GM19023 (cell line): ENCODE data around the gene PRDM15.

ENCODE experiments used
- ATAC-seq: cut with Tn5 transposase; IDR thresholded peaks from one replicate; pipeline ENCODE4 v1.9.1; 2021; ENCODE audit warnings: mild to moderate bottlenecking, moderate library complexity; ENCODE audit not compliant: unreplicated experiment

PRDM15 gene

GRCh38 chr21:41766883-41767605 is 112.1 kb downstream of the PRDM15 start, which contains the start of gene RIPK4:
Gene RIPK4 (minus strand): TSS chr21:41767052. CDS start chr21:41767041, 11 bp downstream.
- ATAC-seq: peak; percentile 57

GRCh38 chr21:41765973-41766882 is 112.9 kb downstream of the PRDM15 start:
- ATAC-seq: no peak

GRCh38 chr21:41765420-41765821 is 113.7 kb downstream of the PRDM15 start:
- no peak for ATAC-seq

DNA sequence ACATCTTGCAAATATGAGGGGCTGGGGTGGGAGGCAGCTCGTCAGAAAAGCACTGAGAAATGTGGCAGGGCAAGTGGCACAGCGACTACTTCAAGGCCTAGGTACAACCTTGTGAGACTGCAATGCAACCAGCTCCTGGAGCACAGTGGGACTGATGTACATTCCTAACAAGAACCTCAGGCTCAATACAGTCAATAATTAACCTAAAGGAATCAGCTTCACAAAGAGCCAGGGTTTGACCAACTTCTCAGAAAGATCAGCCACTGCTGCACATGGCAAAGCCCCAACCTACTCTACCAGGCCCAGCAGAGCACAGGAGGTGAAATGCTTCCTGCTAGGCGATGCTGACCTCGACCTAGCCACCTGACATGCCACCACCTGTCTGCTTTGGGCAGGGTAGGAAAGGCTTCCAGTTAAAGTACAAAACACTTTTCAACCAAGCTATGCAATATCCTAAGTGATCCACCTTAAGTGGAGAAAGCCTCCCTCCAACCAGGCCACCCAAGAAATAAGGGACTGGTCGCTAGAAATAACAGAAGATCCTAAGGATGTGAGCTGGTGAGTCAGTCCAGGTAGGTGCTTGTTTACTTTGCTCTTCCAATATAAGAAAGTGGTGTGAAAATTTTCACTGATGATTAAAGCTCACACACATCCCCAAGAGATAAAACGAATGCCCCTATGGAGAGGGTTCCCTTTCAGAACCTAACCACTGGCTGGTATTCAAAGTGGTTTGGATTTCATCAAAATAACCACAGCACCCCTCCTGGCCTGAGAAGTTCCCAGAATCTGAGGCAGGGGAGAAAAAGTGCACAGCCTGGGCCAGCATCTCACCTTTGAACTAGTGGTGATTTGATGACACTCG is 114.4 kb downstream of the PRDM15 start:
- no peak for ATAC-seq

- no peak for ATAC-seq
Measured at GRCh38 chr21:41763996-41764395, 115.1 kb downstream of the PRDM15 start.

DNA sequence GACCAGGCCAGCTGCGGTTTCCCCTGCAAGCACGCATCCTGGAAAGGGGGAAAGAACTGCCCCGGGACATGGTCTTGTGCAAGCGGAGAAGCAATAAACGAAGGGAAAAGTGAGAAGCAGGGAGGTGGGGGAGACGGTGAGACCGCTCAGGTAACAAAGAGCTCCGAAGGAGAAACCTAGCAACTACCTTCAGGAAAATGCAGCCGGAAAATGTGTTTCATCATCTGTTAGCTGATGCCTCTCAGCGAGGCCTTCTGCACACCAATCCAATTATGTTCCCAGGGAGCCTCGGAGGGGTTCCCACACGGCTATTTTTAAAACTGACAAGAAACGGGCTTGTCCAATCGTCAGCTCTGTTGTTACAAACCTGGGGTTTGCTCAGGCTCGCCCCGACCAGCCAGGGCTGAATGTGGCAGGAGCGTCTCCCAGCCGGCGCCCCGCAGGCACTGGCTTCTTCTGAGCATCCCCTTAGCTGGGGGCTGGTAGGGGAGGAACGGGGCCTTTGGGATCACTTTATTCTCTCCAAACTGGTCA is 115.7 kb downstream of the PRDM15 start:
- ATAC-seq: no peak

GRCh38 chr21:41762753-41763152 is 116.4 kb downstream of the PRDM15 start:
- no peak for ATAC-seq

DNA sequence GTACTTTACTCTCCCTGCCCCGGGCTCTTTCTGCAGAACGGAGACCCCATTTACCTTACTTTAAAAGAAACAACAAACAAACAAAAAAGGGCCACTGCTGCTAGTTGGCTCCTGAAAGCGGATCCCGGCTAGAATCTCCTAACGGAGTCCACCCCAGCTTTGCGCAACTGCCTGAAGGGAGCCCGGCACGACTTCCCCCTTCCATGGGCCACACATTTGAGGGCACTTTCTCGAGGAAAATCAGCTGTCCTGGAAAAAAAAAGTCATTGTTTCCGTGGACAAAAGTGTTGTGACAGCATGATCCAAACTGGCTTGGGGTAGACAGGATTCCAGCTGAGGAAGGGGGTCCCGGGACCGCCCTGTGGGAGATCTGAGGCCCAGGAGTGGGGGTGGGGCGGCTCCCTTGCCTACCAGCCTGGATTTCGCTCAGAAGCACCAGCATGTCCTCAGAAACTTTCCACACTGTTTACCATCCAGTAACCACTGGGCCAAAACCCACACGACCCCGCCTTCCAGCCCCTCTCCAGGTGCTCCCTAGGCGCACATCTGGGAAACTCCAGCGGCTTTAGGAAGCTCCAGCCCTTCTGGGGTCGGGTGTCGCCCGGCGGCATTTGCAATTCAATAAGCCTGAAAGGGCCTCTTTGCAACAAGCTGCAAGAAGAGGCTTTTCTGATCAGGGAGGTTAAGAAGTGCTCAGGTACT is 117.1 kb downstream of the PRDM15 start:
- ATAC-seq: no peak

GRCh38 chr21:41761211-41761933 is 117.8 kb downstream of the PRDM15 start:
- ATAC-seq: no peak

DNA sequence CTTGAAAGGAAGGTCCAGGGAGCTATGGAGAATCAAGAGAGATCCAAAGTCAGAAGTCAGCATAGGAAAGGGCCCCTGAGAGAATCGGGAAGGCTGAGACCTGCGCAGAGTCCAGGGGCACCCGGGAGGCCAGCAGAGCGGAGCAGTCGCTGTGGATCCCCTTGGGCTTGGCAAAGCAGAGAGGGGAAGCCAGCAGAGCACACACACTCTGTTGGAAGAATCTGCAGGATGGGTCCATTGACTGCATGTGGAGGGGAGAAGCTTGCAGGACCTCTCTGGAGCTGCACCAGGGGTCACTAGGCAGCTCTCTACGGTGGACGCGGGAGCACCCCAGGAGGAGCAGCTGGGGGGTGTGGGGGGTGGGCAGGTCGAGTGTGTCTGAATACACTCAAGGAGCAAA is 118.7 kb downstream of the PRDM15 start:
- no peak for ATAC-seq

- ATAC-seq: no peak
Measured at GRCh38 chr21:41759926-41760325, 119.2 kb downstream of the PRDM15 start.

DNA sequence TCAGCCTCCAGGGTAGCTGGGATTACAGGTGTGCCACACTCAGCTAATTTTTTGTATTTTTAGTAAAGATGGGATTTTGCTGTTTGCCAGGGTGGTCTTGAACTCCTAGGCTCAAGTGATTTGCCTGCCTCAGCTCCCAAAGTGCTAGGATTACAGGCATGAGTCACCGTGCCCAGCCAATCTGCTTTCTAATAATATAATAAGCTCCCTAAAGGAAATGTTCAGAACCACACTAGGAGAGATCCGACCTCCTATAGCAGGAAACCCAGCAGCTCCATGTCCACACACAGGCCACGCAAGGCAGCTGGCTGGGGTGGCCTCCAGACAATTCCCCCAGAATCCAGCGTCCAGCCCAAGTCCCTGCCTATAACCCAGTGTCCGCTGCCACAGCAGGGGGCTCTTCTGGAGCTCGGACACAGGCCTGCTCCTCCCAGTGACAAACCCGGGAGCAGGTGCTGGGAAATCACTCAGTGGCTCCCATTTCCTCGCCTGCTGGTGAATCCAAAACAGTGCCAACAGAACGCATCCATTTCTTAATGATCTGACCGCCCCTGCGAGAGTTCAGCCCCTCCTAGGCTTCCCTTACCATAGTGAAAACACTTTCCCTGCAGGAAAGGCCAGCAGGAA is 119.8 kb downstream of the PRDM15 start:
- ATAC-seq: no peak

DNA sequence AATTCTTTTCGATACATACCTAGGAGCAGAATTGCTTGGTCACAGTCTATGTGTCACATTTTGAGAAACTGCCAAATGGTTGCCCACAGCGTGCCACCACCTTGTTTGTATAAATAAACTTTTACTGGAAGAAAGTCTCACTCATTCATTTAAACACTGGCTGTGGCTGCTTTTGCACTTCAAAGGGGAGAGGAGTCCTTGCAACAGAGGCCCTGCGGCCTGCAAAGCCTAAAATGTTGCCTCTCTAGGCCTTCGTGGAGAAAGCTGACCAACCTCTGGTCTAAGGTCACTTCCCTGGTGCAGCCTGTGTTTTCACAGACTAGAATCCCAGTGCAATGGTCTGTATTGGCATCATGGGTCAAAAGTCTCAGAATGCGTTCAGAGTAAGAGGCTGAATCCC is 120.6 kb downstream of the PRDM15 start:
- no peak for ATAC-seq

DNA sequence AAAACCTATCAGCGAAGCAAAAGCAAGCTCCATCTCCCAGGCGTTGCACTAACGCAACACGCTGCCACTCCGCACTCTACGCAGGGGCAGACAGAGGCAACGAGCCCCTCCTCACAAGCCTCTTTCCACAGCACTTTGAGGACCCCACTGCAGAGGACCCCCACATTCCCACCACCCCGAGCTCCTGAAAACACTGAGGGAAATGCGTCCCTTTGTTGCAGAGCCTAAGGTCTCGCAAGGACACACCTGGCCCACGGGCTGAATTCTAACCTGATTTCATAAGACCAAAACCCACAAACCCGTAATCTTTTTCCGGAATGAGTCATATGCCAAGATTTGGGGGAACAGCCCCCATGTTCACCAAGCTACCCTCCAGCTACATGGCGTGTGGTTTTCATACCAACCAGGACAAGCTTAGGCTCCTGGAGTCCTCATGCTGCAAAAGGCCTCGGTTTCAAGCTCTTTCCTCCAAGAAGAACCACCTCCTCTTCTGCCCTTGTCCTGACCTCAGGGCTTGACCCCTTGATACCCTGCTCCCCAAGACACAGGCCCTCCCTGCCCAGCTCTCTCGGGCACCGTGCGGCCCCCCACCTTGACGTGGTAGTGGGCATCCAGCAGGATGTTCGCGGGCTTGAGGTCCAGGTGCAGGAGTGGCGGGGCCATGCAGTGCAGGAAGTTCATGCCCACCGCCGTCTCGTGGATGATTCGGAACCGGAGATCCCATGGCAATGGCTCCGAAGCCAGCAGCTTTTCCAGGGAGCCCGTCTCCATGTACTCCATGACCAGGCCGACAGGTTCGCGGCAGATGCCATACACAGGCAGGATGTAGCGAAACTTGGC is 123.0 kb downstream of the PRDM15 start:
- ATAC-seq: no peak

DNA sequence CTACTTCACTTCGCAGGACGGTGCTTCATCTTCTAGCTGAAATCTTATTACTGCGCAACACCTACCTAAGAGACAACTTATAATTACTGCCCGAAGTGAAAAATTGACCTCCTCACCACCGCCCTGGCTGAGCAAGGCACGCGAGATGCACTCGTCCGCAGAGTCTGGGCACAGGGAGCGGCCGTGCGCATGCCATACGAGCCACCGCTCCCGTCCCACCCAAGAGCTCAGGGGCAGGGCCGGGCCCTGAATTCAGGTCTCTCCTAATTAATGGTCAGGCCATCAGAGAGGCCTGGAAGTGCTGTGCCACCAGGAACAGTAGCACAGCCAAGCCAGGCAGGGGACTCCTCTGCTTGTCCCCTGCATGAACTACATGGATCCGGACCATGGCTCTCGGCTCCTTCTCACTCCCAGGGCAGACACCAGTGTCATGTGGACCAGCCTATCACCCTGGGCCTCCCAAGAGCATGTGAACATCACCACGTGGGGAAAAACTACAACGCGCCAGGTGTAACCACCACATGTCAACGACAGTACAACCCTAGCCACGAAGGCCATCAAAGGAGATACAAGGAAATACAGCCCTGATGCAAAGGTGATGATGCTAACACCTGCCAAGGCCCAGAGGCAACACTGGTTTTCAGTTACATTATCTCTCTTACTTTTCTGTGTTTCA is 123.7 kb downstream of the PRDM15 start:
- no peak for ATAC-seq

DNA sequence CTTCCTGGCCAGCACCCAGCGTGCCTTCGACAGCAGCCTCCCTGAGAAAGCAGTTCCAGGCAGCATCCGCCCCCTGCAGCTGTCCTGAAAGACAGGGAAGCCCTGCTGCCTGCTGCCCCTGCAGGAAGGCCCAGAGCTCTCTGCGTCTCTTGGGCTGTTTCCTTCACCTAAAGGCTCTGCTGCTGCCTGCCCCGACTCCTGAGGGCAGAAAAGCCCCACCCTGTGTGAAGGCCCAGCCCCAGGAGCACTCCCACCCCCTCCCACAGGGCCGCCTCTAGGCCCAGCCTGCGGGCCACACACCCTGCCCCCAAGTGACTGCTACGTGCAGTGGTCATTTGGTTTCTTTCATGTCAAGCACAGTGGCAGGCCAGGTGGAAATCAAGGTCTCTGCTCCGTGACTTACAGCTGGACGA is 124.7 kb downstream of the PRDM15 start:
- no peak for ATAC-seq

GRCh38 chr21:41753006-41753898 is 125.9 kb downstream of the PRDM15 start:
- no peak for ATAC-seq
